ENCODE results near the gene DROSHA.
"Not testable (repeated sequence)": the region's sequence is repeated elsewhere in the genome, so short reads cannot be mapped to it uniquely, and the experiment has no call there.

Gene DROSHA

GRCh38 chr5:31408814-31409213, 123.1 kb downstream of the DROSHA start:
- H3K4me3 ChIP-seq (replicated peaks; ENCODE audit: low read depth, low read length), result no peak overlapping the region
- peak; percentile 58 for DNase-seq (ENCODE audit: low read depth)
- no peak for TF ChIP-seq CTCF (IDR thresholded peaks at IDR 0.05; ENCODE audit: low read length, missing control alignments)

GRCh38 chr5:31407921-31408693, 123.8 kb downstream of the DROSHA start:
- no peak for TF ChIP-seq CTCF (IDR thresholded peaks at IDR 0.05; ENCODE audit: low read length, missing control alignments)
- no peak for DNase-seq (ENCODE audit: low read depth)
- no peak overlapping the region for H3K4me3 ChIP-seq (replicated peaks; ENCODE audit: low read depth, low read length)

- no peak for TF ChIP-seq CTCF (IDR thresholded peaks at IDR 0.05; ENCODE audit: low read length, missing control alignments)
- no peak overlapping the region for H3K4me3 ChIP-seq (replicated peaks; ENCODE audit: low read depth, low read length)
- peak; percentile 21 for DNase-seq (ENCODE audit: low read depth)
Observed at GRCh38 chr5:31404325-31404724, 127.6 kb downstream of the DROSHA start.

- no peak overlapping the region for H3K4me3 ChIP-seq (replicated peaks; ENCODE audit: low read depth, low read length)
- TF ChIP-seq CTCF (IDR thresholded peaks at IDR 0.05; ENCODE audit: low read length, missing control alignments), result no peak
- DNase-seq (ENCODE audit: low read depth), result no peak
Observed at GRCh38 chr5:31401691-31402090, 130.2 kb downstream of the DROSHA start.

- peak; percentile 44 for DNase-seq (ENCODE audit: low read depth)
- peak overlapping the region; percentile 25 for H3K4me3 ChIP-seq (replicated peaks; ENCODE audit: low read depth, low read length)
- TF ChIP-seq CTCF (IDR thresholded peaks at IDR 0.05; ENCODE audit: low read length, missing control alignments), result no peak
Observed at GRCh38 chr5:31397926-31398557, 133.9 kb downstream of the DROSHA start.

GRCh38 chr5:31396611-31397295, 135.1 kb downstream of the DROSHA start:
- no peak for TF ChIP-seq CTCF (IDR thresholded peaks at IDR 0.05; ENCODE audit: low read length, missing control alignments)
- H3K4me3 ChIP-seq (replicated peaks; ENCODE audit: low read depth, low read length), result no peak overlapping the region
- DNase-seq (ENCODE audit: low read depth), result no peak

- not testable (repeated sequence) for DNase-seq (ENCODE audit: low read depth); H3K4me3 ChIP-seq (replicated peaks; ENCODE audit: low read depth, low read length)
Observed at GRCh38 chr5:31395450-31396045, 136.3 kb downstream of the DROSHA start.
